Fibroblast of peridontal ligament (primary cell): ENCODE measurements around the gene VPS52.
"Not testable (repeated sequence)": the region's sequence is repeated elsewhere in the genome, so short reads cannot be mapped to it uniquely, and the experiment has no call there.

Source experiments
- DNase-seq: peaks from one replicate; pipeline ENCODE4 v3.0.0-alpha.2; 2010; ENCODE audit errors: extremely low read depth

The VPS52 gene

GRCh38 chr6:33301877-33302276 is 30.2 kb upstream of the VPS52 start:
- no peak for DNase-seq

- peak; percentile 87 for DNase-seq
Observed at GRCh38 chr6:33299237-33299944, 27.7 kb upstream of the VPS52 start.

GRCh38 chr6:33298773-33299236 is 27.1 kb upstream of the VPS52 start, which contains the start of gene RGL2:
Gene RGL2, minus strand, starts transcription at chr6:33298942. Its CDS starts 332 bp downstream, at chr6:33298610.
- DNase-seq = peak; percentile 25

- DNase-seq = peak; percentile 85
Observed at GRCh38 chr6:33297956-33298772, 26.5 kb upstream of the VPS52 start.

- DNase-seq = no peak
Observed at GRCh38 chr6:33297406-33297955, 25.8 kb upstream of the VPS52 start.

- no peak for DNase-seq
Observed at GRCh38 chr6:33296797-33297405, 25.2 kb upstream of the VPS52 start.

- no peak for DNase-seq
Observed at GRCh38 chr6:33295621-33296369, 24.1 kb upstream of the VPS52 start.

- no peak for DNase-seq
Observed at GRCh38 chr6:33294086-33294823, 22.6 kb upstream of the VPS52 start.

GRCh38 chr6:33292996-33293682 is 21.5 kb upstream of the VPS52 start:
- no peak for DNase-seq

- DNase-seq = no peak
Observed at GRCh38 chr6:33290459-33290858, 18.8 kb upstream of the VPS52 start.

GRCh38 chr6:33289784-33290315 is 18.2 kb upstream of the VPS52 start:
- DNase-seq = no peak

GRCh38 chr6:33288921-33289783 is 17.5 kb upstream of the VPS52 start, which contains the start of the genes PFDN6 and WDR46:
Gene PFDN6, plus strand, starts transcription at chr6:33289601. Its CDS starts 256 bp downstream, at chr6:33289857.
Gene WDR46, minus strand, starts transcription at chr6:33289239. Its CDS starts 69 bp downstream, at chr6:33289170.
- DNase-seq = peak; percentile 91

GRCh38 chr6:33288141-33288920 is 16.7 kb upstream of the VPS52 start:
- no peak for DNase-seq

- DNase-seq = no peak
Observed at GRCh38 chr6:33286946-33287914, 15.6 kb upstream of the VPS52 start.

GRCh38 chr6:33285214-33285613 is 13.5 kb upstream of the VPS52 start:
- DNase-seq = not testable (repeated sequence)

GRCh38 chr6:33280539-33280938 is 8.9 kb upstream of the VPS52 start:
- no peak for DNase-seq
